HFF-Myc (cell line): ENCODE measurements around the gene CD99.

ENCODE experiments used
- DNase-seq: peaks from one replicate; pipeline ENCODE4 v3.0.0-alpha.2; 2011; ENCODE audit warnings: low read depth; ENCODE audit errors: extremely low read depth
- H3K4me3 ChIP-seq: replicated peaks from 2 replicates; pipeline ENCODE4 v1.5.1; 2011; ENCODE audit warnings: low read depth, mild to moderate bottlenecking, control low read depth, low read length
- CTCF ChIP-seq: IDR thresholded peaks from 2 replicates; pipeline ENCODE4 v1.5.1; 2012; ENCODE audit warnings: mild to moderate bottlenecking, low read depth, low read length, control low read depth; ENCODE audit errors: missing control alignments

CD99 gene

GRCh38 chrX:2680486-2681348 is 10.4 kb upstream of the CD99 start:
- DNase-seq, result no peak
- TF ChIP-seq CTCF, result no peak
- no peak overlapping the region for H3K4me3 ChIP-seq

GRCh38 chrX:2682565-2683177 is 8.4 kb upstream of the CD99 start:
- TF ChIP-seq CTCF, result no peak
- no peak overlapping the region for H3K4me3 ChIP-seq
- no peak for DNase-seq

GRCh38 chrX:2684256-2684655 is 6.8 kb upstream of the CD99 start:
- DNase-seq, result no peak
- TF ChIP-seq CTCF, result no peak
- no peak overlapping the region for H3K4me3 ChIP-seq

GRCh38 chrX:2685886-2686285 is 5.2 kb upstream of the CD99 start:
- no peak for DNase-seq
- H3K4me3 ChIP-seq, result no peak overlapping the region
- no peak for TF ChIP-seq CTCF

- no peak overlapping the region for H3K4me3 ChIP-seq
- DNase-seq, result no peak
- TF ChIP-seq CTCF, result no peak
These were observed 1.1 kb upstream of the CD99 start for GRCh38 chrX:2689773-2690666.

GRCh38 chrX:2691543-2692220 is 587 bp downstream of the CD99 start:
- no peak for TF ChIP-seq CTCF

More at GRCh38 chrX:2691543-2692220, 587 bp downstream of the CD99 start:
- DNase-seq, result no peak
- peak overlapping the region; percentile 89 for H3K4me3 ChIP-seq
